ENCODE measurements around the gene ABLIM2.

GRCh38 chr4:8103421-8104390 lies 54.9 kb downstream of the ABLIM2 start:
- TF ChIP-seq JUND (IDR thresholded peaks at IDR 0.05) (no peak), EZH2 (IDR thresholded peaks at IDR 0.05) (no peak), EZH2phosphoT487 (IDR thresholded peaks at IDR 0.05; ENCODE audit: borderline replicate concordance) (no peak), REST (IDR thresholded peaks at IDR 0.05; ENCODE audit: low read depth) (no peak), CTCF (IDR thresholded peaks at IDR 0.05 in 2 of 3, conservative IDR thresholded peaks at IDR 0.05 in 1 of 3; ENCODE audit: borderline replicate concordance in 1 of 3, insufficient read depth in 1 of 3, low read depth in 2 of 3, low read length in 2 of 3) (no peak), CBX3 (IDR thresholded peaks at IDR 0.05; ENCODE audit: low read depth) (no peak), RAD21 (IDR thresholded peaks at IDR 0.05; ENCODE audit: low read depth) (no peak), ZNF274 (IDR thresholded peaks at IDR 0.05; ENCODE audit: low read depth, low read length) (no peak)
